AG04449 (cell line): Measurements from ENCODE around the gene DIRAS1.
"Not testable (repeated sequence)": the region's sequence is repeated elsewhere in the genome, so short reads cannot be mapped to it uniquely, and the experiment has no call there.

Experiments
- CTCF ChIA-PET: fragments of 350-600 bp; formaldehyde crosslinking; extraction: SDS; loops from one replicate; lab custom pipeline; 2021; ENCODE audit warnings: antibody characterized with exemption; lab: Yijun Ruan, JAX
- POLR2A ChIA-PET: fragments of 400-600, 350-600 bp; formaldehyde crosslinking; extraction: SDS; loops from one replicate; lab custom pipeline; 2020; ENCODE audit warnings: antibody characterized with exemption, inconsistent platforms; lab: Yijun Ruan, JAX
- DNase-seq: peaks from one replicate; pipeline ENCODE4 v3.0.0-alpha.2; 2010; ENCODE audit warnings: low read depth, low spot score
- H3K4me3 ChIP-seq: 2 replicates; pipeline ENCODE4 v1.5.1; 2011; ENCODE audit warnings: low read depth, mild to moderate bottlenecking, control low read depth, low read length
- CTCF ChIP-seq: IDR thresholded peaks from one replicate; pipeline ENCODE4 v1.5.1; 2011; ENCODE audit warnings: mild to moderate bottlenecking, moderate library complexity, low read length, control low read depth, inconsistent platforms; ENCODE audit not compliant: insufficient read depth; ENCODE audit errors: missing control alignments

Gene DIRAS1

GRCh38 chr19:2716722-2717637 lies 4.2 kb downstream of the DIRAS1 start:
- DNase-seq = no peak
- H3K4me3 ChIP-seq = no peak overlapping the region
- CTCF ChIA-PET = no interaction called here
- TF ChIP-seq CTCF = no peak
- POLR2A ChIA-PET = interaction anchor here (0.6 to 0.8 kb wide), 2 partner anchors 10 to 22 kb away, joined by 3 read pairs; no protein-coding TSS in a partner anchor

- no peak for DNase-seq
- ChIA-PET CTCF (no interaction called here), POLR2A (no interaction called here)
- no peak for TF ChIP-seq CTCF
- no peak overlapping the region for H3K4me3 ChIP-seq
These were observed 4.9 kb downstream of the DIRAS1 start for GRCh38 chr19:2716275-2716650.

- H3K4me3 ChIP-seq = no peak overlapping the region
- ChIA-PET POLR2A (no interaction called here), CTCF (interaction anchor here (1.1 kb wide), 1 partner anchor 33 kb away, joined by 3 read pairs; no protein-coding TSS in a partner anchor)
- TF ChIP-seq CTCF = no peak
- no peak for DNase-seq
These were observed 5.5 kb downstream of the DIRAS1 start for GRCh38 chr19:2715470-2716274.

GRCh38 chr19:2714531-2715269 lies 6.5 kb downstream of the DIRAS1 start:
- DNase-seq = no peak
- no peak for TF ChIP-seq CTCF
- ChIA-PET CTCF (interaction anchor here (1.1 kb wide), 1 partner anchor 34 kb away, joined by 3 read pairs; no protein-coding TSS in a partner anchor), POLR2A (no interaction called here)
- H3K4me3 ChIP-seq = no peak overlapping the region

GRCh38 chr19:2714102-2714501 lies 7.1 kb downstream of the DIRAS1 start:
- CTCF ChIA-PET = interaction anchor here (1.1 kb wide), 1 partner anchor 34 kb away, joined by 3 read pairs; no protein-coding TSS in a partner anchor

GRCh38 chr19:2713170-2713569 lies 8.0 kb downstream of the DIRAS1 start:
- H3K4me3 ChIP-seq, POLR2A ChIA-PET, CTCF ChIA-PET, DNase-seq: not testable (repeated sequence)

More at GRCh38 chr19:2714102-2714501, 7.1 kb downstream of the DIRAS1 start:
- POLR2A ChIA-PET, H3K4me3 ChIP-seq, DNase-seq: not testable (repeated sequence)
